OCI-LY3 (cell line): Measurements from ENCODE around the gene MTHFSD.

ENCODE experiments used
- H2AFZ ChIP-seq: fragments of 200-600, 300-600 bp; shearing (Covaris generic); 2 replicates; pipeline ENCODE4 v1.6.0; 2014; ENCODE audit warnings: antibody characterized with exemption, low read depth, low read length
- H3K27ac ChIP-seq: fragments of 200-600, 300-600 bp; sonication (generic); 2 replicates; pipeline ENCODE4 v1.5.1; 2014; ENCODE audit warnings: mild to moderate bottlenecking, low read length, moderate library complexity, mixed read lengths
- H3K27me3 ChIP-seq: fragments of 200-600, 300-600 bp; sonication (generic); 2 replicates; pipeline ENCODE4 v1.6.1; 2014; ENCODE audit warnings: low read depth, low read length, mixed read lengths
- H3K36me3 ChIP-seq: fragments of 200-600, 300-600 bp; sonication (generic); replicated peaks from 2 replicates; pipeline ENCODE3; 2014; ENCODE audit warnings: low read depth, low read length, mixed read lengths
- H3K4me1 ChIP-seq: fragments of 300-600, 200-600 bp; sonication (generic); 2 replicates; pipeline ENCODE4 v1.6.1; 2014; ENCODE audit warnings: low read length, mixed read lengths
- H3K4me2 ChIP-seq: fragments of 200-600, 300-600 bp; sonication (generic); 2 replicates; pipeline ENCODE4 v1.6.1; 2014; ENCODE audit warnings: low read length, mixed read lengths
- H3K4me3 ChIP-seq: fragments of 300-600, 200-600 bp; sonication (generic); 2 replicates; pipeline ENCODE4 v1.5.1; 2014; ENCODE audit warnings: antibody characterized with exemption, mild to moderate bottlenecking, low read length, moderate library complexity
- H3K79me2 ChIP-seq: fragments of 300-600, 200-600 bp; shearing (Covaris generic); 2 replicates; pipeline ENCODE4 v1.6.1; 2014; ENCODE audit warnings: mild to moderate bottlenecking, low read length, mixed read lengths
- H3K9ac ChIP-seq: fragments of 300-600, 200-600 bp; shearing (Covaris generic); 2 replicates; pipeline ENCODE4 v1.6.0; 2014; ENCODE audit warnings: mild to moderate bottlenecking, low read length, moderate library complexity
- H3K9me3 ChIP-seq: fragments of 200-600, 300-600 bp; shearing (Covaris generic); 2 replicates; pipeline ENCODE4 v1.6.1; 2014; ENCODE audit warnings: low read length, mixed read lengths; ENCODE audit not compliant: insufficient read depth
- H4K20me1 ChIP-seq: fragments of 200-600, 300-600 bp; sonication (generic); 2 replicates; pipeline ENCODE4 v1.6.1; 2016; ENCODE audit warnings: low read length, mixed read lengths; ENCODE audit not compliant: insufficient read depth
- EZH2phosphoT487 ChIP-seq: fragments of 200-600 bp; shearing (Covaris generic); IDR thresholded peaks from 2 replicates; pipeline ENCODE4 v1.6.1; 2018; ENCODE audit warnings: antibody characterized with exemption, mixed run types, low read depth
- TF ChIP-seq, protein P1 (sequence below): fragments of 200-600, 300-600 bp; sonication (generic); IDR thresholded peaks from 2 replicates; pipeline ENCODE4 v1.5.1; 2014; ENCODE audit warnings: antibody characterized with exemption, low read length, low read depth

The MTHFSD gene

DNA sequence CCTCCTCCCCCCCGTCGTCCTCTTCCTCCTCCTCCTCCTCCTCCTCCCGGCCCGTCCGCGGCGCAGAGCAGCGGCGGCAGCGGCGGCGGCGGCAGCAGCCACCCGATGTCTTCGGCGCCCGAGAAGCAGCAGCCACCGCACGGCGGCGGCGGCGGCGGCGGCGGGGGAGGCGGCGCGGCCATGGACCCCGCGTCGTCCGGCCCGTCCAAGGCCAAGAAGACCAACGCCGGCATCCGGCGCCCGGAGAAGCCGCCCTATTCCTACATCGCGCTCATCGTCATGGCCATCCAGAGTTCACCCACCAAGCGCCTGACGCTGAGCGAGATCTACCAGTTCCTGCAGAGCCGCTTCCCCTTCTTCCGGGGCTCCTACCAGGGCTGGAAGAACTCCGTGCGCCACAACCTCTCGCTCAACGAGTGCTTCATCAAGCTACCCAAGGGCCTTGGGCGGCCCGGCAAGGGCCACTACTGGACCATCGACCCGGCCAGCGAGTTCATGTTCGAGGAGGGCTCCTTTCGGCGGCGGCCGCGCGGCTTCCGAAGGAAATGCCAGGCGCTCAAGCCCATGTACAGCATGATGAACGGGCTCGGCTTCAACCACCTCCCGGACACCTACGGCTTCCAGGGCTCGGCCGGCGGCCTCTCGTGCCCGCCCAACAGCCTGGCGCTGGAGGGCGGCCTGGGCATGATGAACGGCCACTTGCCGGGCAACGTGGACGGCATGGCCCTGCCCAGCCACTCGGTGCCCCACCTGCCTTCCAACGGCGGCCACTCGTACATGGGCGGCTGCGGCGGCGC lies 44.4 kb downstream of the MTHFSD start, which contains the start of gene FOXF1:
Gene FOXF1, plus strand, starts transcription at position 63 of the 797 bp plus-strand sequence. Its CDS starts 43 bp downstream, at position 106.
- Histone ChIP-seq H3K9me3 (no peaks in the 10 kb centered on the region), H3K4me2 (no peak within 1 kb of the TSS), H3K27ac (no peak within 1 kb of the TSS)

DNA sequence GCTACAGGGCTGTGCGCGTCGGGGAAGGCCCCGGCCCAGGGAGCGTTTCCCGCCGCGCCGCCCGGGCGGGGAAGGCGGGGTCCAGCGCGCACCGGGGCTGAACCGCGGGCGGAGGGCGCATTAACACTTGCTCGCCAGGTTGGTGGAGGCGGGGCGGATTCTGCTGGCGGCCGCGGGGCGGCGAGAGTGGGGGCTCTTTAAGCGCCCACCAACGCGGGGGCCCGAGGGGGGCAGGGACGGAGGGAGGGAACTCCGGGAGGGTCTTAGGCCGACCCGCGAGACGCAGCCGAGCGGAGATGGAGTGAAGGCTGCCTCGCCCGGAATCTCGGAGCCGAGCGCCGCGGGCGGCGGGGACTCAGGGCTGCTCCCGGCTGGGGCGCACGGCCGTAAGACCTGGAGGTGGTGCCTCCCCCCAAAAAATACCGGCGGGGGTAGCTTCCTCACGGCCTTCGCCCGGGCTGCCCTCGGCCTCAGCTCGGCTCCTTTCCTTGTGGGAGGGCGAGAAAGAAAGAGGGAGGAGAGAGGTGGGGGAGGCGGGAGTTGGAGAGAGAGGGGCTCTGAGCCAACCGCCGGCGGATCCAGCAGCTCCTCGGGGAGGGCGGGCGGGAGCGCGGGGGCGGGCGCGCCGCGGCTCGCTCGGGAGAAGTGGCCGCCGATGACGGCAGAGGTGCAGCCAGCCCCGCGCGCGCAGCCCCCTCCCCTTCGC lies 45.1 kb downstream of the MTHFSD start:
- no peak overlapping the region for H3K27ac ChIP-seq
- H2AFZ ChIP-seq, result no peak overlapping the region
- H4K20me1 ChIP-seq, result no peaks in the 10 kb centered on the region
- no peaks in the 10 kb centered on the region for H3K27me3 ChIP-seq
- H3K9ac ChIP-seq, result no peak overlapping the region
- H3K4me1 ChIP-seq, result no peaks in the 10 kb centered on the region
- TF ChIP-seq EZH2phosphoT487, result no peak
- TF ChIP-seq, protein P1, sequence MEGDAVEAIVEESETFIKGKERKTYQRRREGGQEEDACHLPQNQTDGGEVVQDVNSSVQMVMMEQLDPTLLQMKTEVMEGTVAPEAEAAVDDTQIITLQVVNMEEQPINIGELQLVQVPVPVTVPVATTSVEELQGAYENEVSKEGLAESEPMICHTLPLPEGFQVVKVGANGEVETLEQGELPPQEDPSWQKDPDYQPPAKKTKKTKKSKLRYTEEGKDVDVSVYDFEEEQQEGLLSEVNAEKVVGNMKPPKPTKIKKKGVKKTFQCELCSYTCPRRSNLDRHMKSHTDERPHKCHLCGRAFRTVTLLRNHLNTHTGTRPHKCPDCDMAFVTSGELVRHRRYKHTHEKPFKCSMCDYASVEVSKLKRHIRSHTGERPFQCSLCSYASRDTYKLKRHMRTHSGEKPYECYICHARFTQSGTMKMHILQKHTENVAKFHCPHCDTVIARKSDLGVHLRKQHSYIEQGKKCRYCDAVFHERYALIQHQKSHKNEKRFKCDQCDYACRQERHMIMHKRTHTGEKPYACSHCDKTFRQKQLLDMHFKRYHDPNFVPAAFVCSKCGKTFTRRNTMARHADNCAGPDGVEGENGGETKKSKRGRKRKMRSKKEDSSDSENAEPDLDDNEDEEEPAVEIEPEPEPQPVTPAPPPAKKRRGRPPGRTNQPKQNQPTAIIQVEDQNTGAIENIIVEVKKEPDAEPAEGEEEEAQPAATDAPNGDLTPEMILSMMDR, result no peak
- H3K36me3 ChIP-seq, result no peaks in the 10 kb centered on the region
- no peaks in the 10 kb centered on the region for H3K79me2 ChIP-seq
- no peaks in the 10 kb centered on the region for H3K9me3 ChIP-seq
- H3K4me3 ChIP-seq, result no peak overlapping the region
- no peak overlapping the region for H3K4me2 ChIP-seq

More for the DNA sequence above, 44.4 kb downstream of the MTHFSD start, which contains the start of gene FOXF1:
- no peaks in the 10 kb centered on the region for H3K36me3 ChIP-seq
- no peaks in the 10 kb centered on the region for H4K20me1 ChIP-seq
- H3K79me2 ChIP-seq, result no peaks in the 10 kb centered on the region
- H3K27me3 ChIP-seq, result no peaks in the 10 kb centered on the region
- TF ChIP-seq, protein P1, result no peak
- TF ChIP-seq EZH2phosphoT487, result no peak
- H3K4me3 ChIP-seq, result no peak within 1 kb of the TSS
- H2AFZ ChIP-seq, result no peak within 1 kb of the TSS
- no peaks in the 10 kb centered on the region for H3K4me1 ChIP-seq
- no peak within 1 kb of the TSS for H3K9ac ChIP-seq

DNA sequence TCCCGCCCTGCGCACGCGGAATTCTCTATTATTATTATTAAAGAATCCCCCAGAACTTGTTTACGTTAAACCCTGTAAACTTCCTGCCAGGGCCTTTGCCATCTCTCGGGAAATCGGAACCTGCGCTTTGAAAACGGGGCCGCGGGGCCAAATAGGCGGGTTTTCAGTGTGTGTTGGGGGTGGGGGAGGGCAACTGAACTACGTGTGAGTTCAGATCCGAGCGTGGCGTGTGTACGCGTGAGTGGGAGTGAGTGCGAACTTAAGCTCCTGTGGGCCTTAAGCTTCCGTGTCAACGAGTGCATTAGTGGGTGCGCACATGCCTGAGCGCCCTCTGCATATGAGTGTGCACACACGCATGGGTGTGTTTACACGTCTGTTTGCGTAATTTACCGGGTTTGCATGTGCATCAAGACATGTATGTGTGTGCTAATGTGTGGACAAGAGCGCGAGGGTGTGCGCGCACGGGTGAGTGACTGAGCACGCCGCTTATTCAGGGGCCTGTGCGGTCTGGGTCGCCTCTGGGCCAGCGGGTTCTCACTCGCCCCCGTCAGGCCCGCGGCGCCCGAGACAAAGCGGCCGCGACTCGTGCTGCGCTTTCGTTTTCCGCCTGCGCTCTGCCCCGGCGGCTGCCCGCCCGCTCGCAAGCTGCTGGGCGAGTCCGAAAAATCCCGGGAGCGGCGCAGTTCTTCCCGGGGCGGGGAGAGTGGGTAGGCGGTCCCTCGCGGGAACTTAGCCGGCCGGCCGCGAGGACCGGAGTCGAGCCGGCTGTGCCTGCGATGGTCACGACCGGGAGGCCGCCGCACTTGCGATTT lies 45.9 kb downstream of the MTHFSD start:
- TF ChIP-seq, protein P1, result no peak
- TF ChIP-seq EZH2phosphoT487, result no peak
- Histone ChIP-seq H4K20me1 (no peaks in the 10 kb centered on the region), H3K9me3 (no peaks in the 10 kb centered on the region), H3K4me1 (no peaks in the 10 kb centered on the region), H3K27ac (no peak overlapping the region), H3K27me3 (no peaks in the 10 kb centered on the region), H3K79me2 (no peaks in the 10 kb centered on the region), H2AFZ (no peak overlapping the region), H3K9ac (no peak overlapping the region), H3K36me3 (no peaks in the 10 kb centered on the region), H3K4me3 (no peak overlapping the region), H3K4me2 (no peak overlapping the region)
